Measurements from ENCODE around the gene KLC4. TPM values are rescaled to one million over a fixed set of nuclear protein-coding genes. Genes with fewer than 3 reads are reported as not detected.
A peak's percentile ranks its signal among the peaks of the same experiment; 100 is the strongest.

Gene KLC4
- total and polyA plus RNA-seq, 2 experiments from 2014 or later = 10.4 to 15.0 TPM

DNA sequence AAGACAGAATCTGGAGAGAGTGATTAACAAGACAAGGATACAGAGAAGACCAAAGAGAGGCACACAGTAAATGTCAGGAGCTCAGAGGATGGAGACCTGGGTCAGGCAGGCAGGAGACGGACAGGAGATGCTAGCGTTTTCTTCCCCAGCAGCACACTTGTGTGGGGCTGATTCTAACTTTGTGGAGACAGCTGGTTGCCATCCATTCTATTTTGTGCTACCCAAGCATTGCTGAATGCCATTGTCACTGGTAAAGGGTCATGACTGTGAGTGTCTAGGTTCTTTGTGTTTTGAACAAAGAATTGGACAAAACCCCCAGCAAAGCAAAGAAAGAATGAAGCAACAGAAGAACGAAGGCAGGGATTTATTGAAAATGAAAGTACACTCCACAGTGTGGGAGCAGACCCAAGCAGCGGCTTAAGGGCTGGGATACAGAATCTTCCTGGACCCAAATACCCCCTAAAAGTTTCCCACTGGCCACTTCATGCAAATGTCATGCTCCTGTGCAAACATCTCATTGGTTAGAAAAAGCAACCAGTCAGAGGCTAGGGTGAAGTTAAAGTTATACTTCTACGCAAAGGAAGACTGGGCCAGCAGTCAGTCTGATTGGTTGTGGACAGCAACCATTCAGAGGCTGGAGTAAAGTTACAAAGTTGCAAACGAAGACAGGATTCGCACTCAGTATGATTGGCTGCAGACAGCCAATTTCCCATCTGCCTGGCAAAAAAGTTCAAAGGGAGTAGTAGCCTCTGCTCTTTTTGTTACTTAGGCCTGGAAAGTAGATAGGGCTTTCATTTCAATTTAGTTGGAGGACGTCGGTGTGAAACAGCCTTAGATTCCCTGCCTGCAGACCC is 34.2 kb downstream of the KLC4 start:
- peak; percentile 90 for DNase-seq
- no peaks in the 10 kb centered on the region for H4K20me1 ChIP-seq (ENCODE audit: insufficient read depth)
- in situ Hi-C loops (cut with MboI) = no loop called here
- H3K4me1 ChIP-seq (ENCODE audit: insufficient read depth) = peaks cover 64% of the 10 kb centered on the region
- H3K9me2 ChIP-seq (ENCODE audit: insufficient read depth) = no peaks in the 10 kb centered on the region
- H2AFZ ChIP-seq = peak overlapping the region; percentile 80
- TF ChIP-seq EZH2 (IDR thresholded peaks at IDR 0.05; ENCODE audit: insufficient read depth, poor library complexity, severe bottlenecking) (no peak), EZH2phosphoT487 (IDR thresholded peaks at IDR 0.05; ENCODE audit: insufficient read depth, low read depth) (no peak)
- H3F3A ChIP-seq (ENCODE audit: insufficient read depth) = peaks cover 51% of the 10 kb centered on the region
- peak overlapping the region; percentile 79 for H3K27ac ChIP-seq
- H3K27me3 ChIP-seq (replicated peaks; ENCODE audit: insufficient read depth) = no peaks in the 10 kb centered on the region
- peak overlapping the region; percentile 84 for H3K4me2 ChIP-seq (ENCODE audit: unreplicated experiment)
- H3K79me2 ChIP-seq (ENCODE audit: insufficient read depth) = peaks cover 99% of the 10 kb centered on the region
- H3K36me3 ChIP-seq (ENCODE audit: low read depth) = no peaks in the 10 kb centered on the region
- peak overlapping the region; percentile 73 for H3K4me3 ChIP-seq
- peak overlapping the region; percentile 81 for H3K9ac ChIP-seq
- 0 to 1% methylated on average over 9 of the region's 9 CpGs for WGBS, 2 experiments (ENCODE audit: low coverage in 1 of 2, low lambda C conversion rate in 2 of 2, missing lambda C conversion rate in 2 of 2)
- H3K9me3 ChIP-seq (ENCODE audit: low read depth) = no peaks in the 10 kb centered on the region

- 57 to 59% methylated on average over 7 of the region's 7 CpGs for WGBS, 2 experiments (ENCODE audit: low coverage in 1 of 2, low lambda C conversion rate in 2 of 2, missing lambda C conversion rate in 2 of 2)
- Histone ChIP-seq H3F3A (ENCODE audit: insufficient read depth) (peaks cover 45% of the 10 kb centered on the region), H3K9me3 (ENCODE audit: low read depth) (no peaks in the 10 kb centered on the region), H3K79me2 (ENCODE audit: insufficient read depth) (peaks cover 99% of the 10 kb centered on the region), H4K20me1 (ENCODE audit: insufficient read depth) (no peaks in the 10 kb centered on the region), H3K4me1 (ENCODE audit: insufficient read depth) (peaks cover 47% of the 10 kb centered on the region), H3K27me3 (replicated peaks; ENCODE audit: insufficient read depth) (no peaks in the 10 kb centered on the region), H2AFZ (no peak overlapping the region), H3K27ac (peak overlapping the region; percentile 60), H3K36me3 (ENCODE audit: low read depth) (no peaks in the 10 kb centered on the region), H3K4me3 (no peak overlapping the region), H3K4me2 (ENCODE audit: unreplicated experiment) (peak overlapping the region; percentile 39), H3K9ac (peak overlapping the region; percentile 41), H3K9me2 (ENCODE audit: insufficient read depth) (no peaks in the 10 kb centered on the region)
- in situ Hi-C loops (cut with MboI) = no loop called here
- no peak for DNase-seq
- TF ChIP-seq EZH2 (IDR thresholded peaks at IDR 0.05; ENCODE audit: insufficient read depth, poor library complexity, severe bottlenecking) (no peak), EZH2phosphoT487 (IDR thresholded peaks at IDR 0.05; ENCODE audit: insufficient read depth, low read depth) (no peak)
Observed at GRCh38 chr6:43095939-43096338, 36.5 kb downstream of the KLC4 start.

GRCh38 chr6:43096451-43097097 is 37.1 kb downstream of the KLC4 start:
- TF ChIP-seq EZH2 (IDR thresholded peaks at IDR 0.05; ENCODE audit: insufficient read depth, poor library complexity, severe bottlenecking) (no peak), EZH2phosphoT487 (IDR thresholded peaks at IDR 0.05; ENCODE audit: insufficient read depth, low read depth) (no peak)
- Histone ChIP-seq H3K27me3 (replicated peaks; ENCODE audit: insufficient read depth) (no peaks in the 10 kb centered on the region), H3K4me2 (ENCODE audit: unreplicated experiment) (peak overlapping the region; percentile 39), H3F3A (ENCODE audit: insufficient read depth) (peaks cover 45% of the 10 kb centered on the region), H3K79me2 (ENCODE audit: insufficient read depth) (peaks cover 98% of the 10 kb centered on the region), H2AFZ (no peak overlapping the region), H3K4me1 (ENCODE audit: insufficient read depth) (peaks cover 45% of the 10 kb centered on the region), H3K9ac (peak overlapping the region; percentile 41), H3K9me3 (ENCODE audit: low read depth) (no peaks in the 10 kb centered on the region), H3K4me3 (peak overlapping the region; percentile 17; the same call in 1 of the 2 replicates), H3K36me3 (ENCODE audit: low read depth) (no peaks in the 10 kb centered on the region), H3K27ac (peak overlapping the region; percentile 60), H3K9me2 (ENCODE audit: insufficient read depth) (no peaks in the 10 kb centered on the region), H4K20me1 (ENCODE audit: insufficient read depth) (no peaks in the 10 kb centered on the region)
- in situ Hi-C loops (cut with MboI) = no loop called here
- DNase-seq = peak; percentile 83
- WGBS, 2 experiments (ENCODE audit: low coverage in 1 of 2, low lambda C conversion rate in 2 of 2, missing lambda C conversion rate in 2 of 2) = 32 to 34% methylated on average over 8 of the region's 8 CpGs

- TF ChIP-seq EZH2 (IDR thresholded peaks at IDR 0.05; ENCODE audit: insufficient read depth, poor library complexity, severe bottlenecking) (no peak), EZH2phosphoT487 (IDR thresholded peaks at IDR 0.05; ENCODE audit: insufficient read depth, low read depth) (no peak)
- Histone ChIP-seq H4K20me1 (ENCODE audit: insufficient read depth) (no peaks in the 10 kb centered on the region), H3K27me3 (replicated peaks; ENCODE audit: insufficient read depth) (no peaks in the 10 kb centered on the region), H3K27ac (peak overlapping the region; percentile 60), H3K9me2 (ENCODE audit: insufficient read depth) (no peaks in the 10 kb centered on the region), H2AFZ (no peak overlapping the region), H3F3A (ENCODE audit: insufficient read depth) (peaks cover 45% of the 10 kb centered on the region), H3K4me2 (ENCODE audit: unreplicated experiment) (peak overlapping the region; percentile 39), H3K4me1 (ENCODE audit: insufficient read depth) (peaks cover 42% of the 10 kb centered on the region), H3K9ac (peak overlapping the region; percentile 41), H3K9me3 (ENCODE audit: low read depth) (no peaks in the 10 kb centered on the region), H3K79me2 (ENCODE audit: insufficient read depth) (peaks cover 98% of the 10 kb centered on the region), H3K36me3 (ENCODE audit: low read depth) (no peaks in the 10 kb centered on the region), H3K4me3 (peak overlapping the region; percentile 17; the same call in 1 of the 2 replicates)
- in situ Hi-C loops (cut with MboI) = no loop called here
- 54 to 59% methylated on average over 5 of the region's 5 CpGs for WGBS, 2 experiments (ENCODE audit: low coverage in 1 of 2, low lambda C conversion rate in 2 of 2, missing lambda C conversion rate in 2 of 2)
- no peak for DNase-seq
Observed at GRCh38 chr6:43097098-43097489, 37.7 kb downstream of the KLC4 start.
